Stomach smooth muscle (tissue), 2 donors: ENCODE results near the gene NKX6-2.

Experiments used
- H3K27ac ChIP-seq: one replicate; pipeline ENCODE4 v1.7.0; 2013; ENCODE audit warnings: mild to moderate bottlenecking, low read length, inconsistent platforms
- H3K27me3 ChIP-seq, 2 donors: one replicate each; pipeline ENCODE4 v1.7.0; 2013; ENCODE audit warnings: low read length in 2 of 2; ENCODE audit not compliant: insufficient read depth in 2 of 2, control insufficient read depth in 1 of 2
- H3K36me3 ChIP-seq, 2 donors: one replicate each; pipeline ENCODE4 v1.7.0; 2013; ENCODE audit warnings: low read length in 2 of 2; ENCODE audit not compliant: control insufficient read depth in 2 of 2, insufficient read depth in 2 of 2
- H3K4me1 ChIP-seq: one replicate; pipeline ENCODE4 v1.7.0; 2013; ENCODE audit warnings: low read length; ENCODE audit not compliant: control insufficient read depth, insufficient read depth
- H3K4me3 ChIP-seq, 2 donors: one replicate each; pipeline ENCODE4 v1.7.0; 2013; ENCODE audit warnings: low read length in 2 of 2
- H3K9ac ChIP-seq, 2 donors: one replicate each; pipeline ENCODE4 v1.7.0; 2013; ENCODE audit warnings: low read length in 2 of 2, mild to moderate bottlenecking in 1 of 2
- H3K9me3 ChIP-seq, 2 donors: one replicate each; pipeline ENCODE4 v1.7.0; 2013; ENCODE audit warnings: low read length in 2 of 2; ENCODE audit not compliant: control insufficient read depth in 2 of 2
- donor health status: healthy.
- donor health status: Pancreatic carcinoma.

Gene NKX6-2

DNA sequence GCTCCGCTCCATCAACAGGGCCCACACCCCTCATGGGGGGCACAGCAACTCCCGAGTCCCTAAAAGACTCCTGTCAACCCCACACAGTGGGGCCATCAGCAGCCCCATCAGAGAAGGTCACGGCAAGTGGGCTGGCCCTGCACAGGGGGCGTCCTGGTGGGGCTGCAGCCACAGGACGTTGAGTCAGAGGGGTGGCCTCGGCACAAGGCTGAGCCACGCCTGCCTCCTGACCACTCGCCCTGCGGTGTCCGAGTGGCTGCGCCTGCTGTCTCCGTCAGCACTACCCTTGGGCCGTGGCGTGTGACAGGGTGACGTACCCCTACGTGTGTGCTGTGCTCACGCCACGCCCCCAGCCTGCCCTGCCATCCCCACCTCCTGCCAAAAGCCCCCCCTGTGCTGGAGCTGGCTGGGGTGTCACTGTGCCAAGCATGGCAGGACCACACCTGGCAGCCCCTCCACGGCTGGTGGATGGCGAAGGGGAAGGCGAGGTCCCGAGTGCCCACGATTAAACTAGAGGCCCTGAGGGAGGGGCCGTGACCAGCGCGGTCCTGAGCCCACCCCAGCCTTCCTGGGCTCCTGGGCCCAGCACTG, 26.0 kb upstream of the NKX6-2 start:
- Histone ChIP-seq H3K9ac (no peak overlapping the region), H3K27me3 (peaks cover 8 to 12% of the 10 kb centered on the region in 2 donors), H3K4me3 (no peak overlapping the region), H3K9me3 (no peaks in the 10 kb centered on the region), H3K4me1 (no peaks in the 10 kb centered on the region), H3K27ac (no peak overlapping the region), H3K36me3 (no peaks in the 10 kb centered on the region)

DNA sequence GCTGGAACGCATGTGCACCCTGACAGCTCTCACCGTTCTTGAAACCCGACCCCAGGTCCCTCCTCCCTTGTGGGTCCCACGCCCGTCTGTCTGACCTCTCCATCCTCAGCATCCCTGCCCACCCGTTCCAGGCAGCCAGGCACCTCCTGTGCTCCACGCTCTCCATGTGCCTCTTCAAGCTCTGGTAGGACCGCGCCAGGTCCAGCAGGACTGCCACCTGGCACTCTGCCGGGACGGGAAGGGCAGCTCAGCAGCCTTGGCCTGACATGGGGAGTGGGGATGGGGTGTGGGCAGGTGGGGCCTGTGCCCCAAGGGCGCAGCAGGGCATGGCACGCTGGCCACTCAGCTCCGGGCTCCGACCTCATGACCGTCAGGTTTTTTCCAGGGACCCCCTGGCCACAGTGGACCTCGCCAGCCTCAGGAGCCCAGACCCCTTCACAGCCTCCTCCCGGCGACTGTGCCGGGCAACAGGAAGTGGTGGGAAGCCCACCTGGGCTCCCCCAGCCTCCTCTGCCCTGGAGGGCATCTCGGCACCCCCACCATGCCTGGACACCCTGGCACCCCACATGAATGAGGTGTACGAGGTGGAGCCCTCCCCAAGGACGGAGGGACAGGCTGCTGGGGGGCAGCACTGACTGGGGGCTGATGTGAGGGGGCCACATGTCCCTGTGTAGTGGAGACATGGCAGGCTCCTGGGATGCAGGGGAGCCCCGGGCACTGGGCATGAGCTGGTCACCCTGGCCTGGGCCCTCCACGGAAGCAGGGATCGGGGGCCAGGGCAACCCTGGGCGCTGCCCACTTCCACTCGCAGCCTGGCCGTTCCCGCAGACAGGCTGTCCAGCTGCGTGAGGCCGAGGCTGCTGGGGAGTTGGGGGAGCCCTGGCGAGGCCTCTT, 25.1 kb upstream of the NKX6-2 start:
- Histone ChIP-seq H3K4me3 (no peak overlapping the region), H3K27me3 (peaks cover 6 to 7% of the 10 kb centered on the region in 2 donors), H3K27ac (no peak overlapping the region)

GRCh38 chr10:132810141-132810806, 24.3 kb upstream of the NKX6-2 start:
- H3K4me3 ChIP-seq = no peak overlapping the region
- H3K4me1 ChIP-seq = no peaks in the 10 kb centered on the region
- H3K27me3 ChIP-seq = peaks cover 6 to 7% of the 10 kb centered on the region in 2 donors
- H3K9me3 ChIP-seq = no peaks in the 10 kb centered on the region
- H3K9ac ChIP-seq = no peak overlapping the region
- no peak overlapping the region for H3K27ac ChIP-seq
- no peaks in the 10 kb centered on the region for H3K36me3 ChIP-seq

More for the DNA sequence above, 25.1 kb upstream of the NKX6-2 start:
- Histone ChIP-seq H3K9me3 (no peaks in the 10 kb centered on the region), H3K4me1 (no peaks in the 10 kb centered on the region), H3K9ac (no peak overlapping the region), H3K36me3 (no peaks in the 10 kb centered on the region)

GRCh38 chr10:132809232-132810140, 23.5 kb upstream of the NKX6-2 start:
- Histone ChIP-seq H3K9ac (no peak overlapping the region), H3K27ac (no peak overlapping the region), H3K36me3 (no peaks in the 10 kb centered on the region), H3K4me3 (no peak overlapping the region), H3K9me3 (no peaks in the 10 kb centered on the region), H3K27me3 (peaks cover 6 to 7% of the 10 kb centered on the region in 2 donors), H3K4me1 (no peaks in the 10 kb centered on the region)

DNA sequence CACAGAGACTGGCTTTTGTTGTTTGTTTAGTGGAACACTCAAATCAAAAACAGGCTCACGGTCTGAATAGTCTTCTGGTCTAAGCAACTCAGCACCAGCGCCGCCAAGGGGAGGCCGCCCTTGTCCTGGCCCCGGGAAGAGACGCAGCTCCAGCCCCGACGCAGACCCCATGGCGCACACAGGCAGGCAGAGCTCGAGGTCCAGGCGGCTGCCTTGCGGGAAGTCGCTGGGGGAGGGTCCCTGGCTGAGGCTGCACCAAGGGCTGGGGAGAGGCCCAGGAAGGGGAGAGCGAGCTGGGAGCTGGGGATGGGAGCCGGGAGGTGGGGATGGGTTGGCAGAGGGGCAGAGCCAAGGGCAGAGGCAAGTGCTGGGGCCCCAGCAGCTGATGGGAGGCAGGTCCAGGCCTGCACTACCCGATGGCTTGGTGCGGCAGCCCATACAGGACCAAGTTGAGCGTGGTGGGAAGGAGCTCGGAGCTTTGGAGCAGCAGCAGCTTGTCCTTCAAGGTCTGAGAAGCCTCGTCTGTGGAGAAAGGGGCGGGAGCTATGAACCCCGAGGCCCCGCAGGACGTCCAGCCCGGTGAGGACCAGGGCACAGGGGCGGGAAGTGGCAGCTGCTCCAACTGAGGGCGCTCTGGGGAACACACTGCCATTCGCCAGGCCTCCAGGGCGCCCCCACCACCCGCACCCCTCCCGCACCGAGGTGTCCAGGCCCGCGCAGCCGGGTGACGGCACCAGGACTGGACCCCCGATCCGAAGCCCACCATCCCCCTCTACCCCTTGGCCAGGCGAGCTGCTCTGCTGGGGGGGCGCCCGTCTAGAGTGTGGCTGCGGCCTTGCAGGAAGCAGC, 22.7 kb upstream of the NKX6-2 start:
- H3K4me1 ChIP-seq = no peaks in the 10 kb centered on the region
- no peak overlapping the region for H3K27ac ChIP-seq
- no peak overlapping the region for H3K4me3 ChIP-seq
- no peaks in the 10 kb centered on the region for H3K9me3 ChIP-seq
- H3K36me3 ChIP-seq = no peaks in the 10 kb centered on the region
- peaks cover under 1 to 4% of the 10 kb centered on the region in 2 donors for H3K27me3 ChIP-seq
- no peak overlapping the region for H3K9ac ChIP-seq

DNA sequence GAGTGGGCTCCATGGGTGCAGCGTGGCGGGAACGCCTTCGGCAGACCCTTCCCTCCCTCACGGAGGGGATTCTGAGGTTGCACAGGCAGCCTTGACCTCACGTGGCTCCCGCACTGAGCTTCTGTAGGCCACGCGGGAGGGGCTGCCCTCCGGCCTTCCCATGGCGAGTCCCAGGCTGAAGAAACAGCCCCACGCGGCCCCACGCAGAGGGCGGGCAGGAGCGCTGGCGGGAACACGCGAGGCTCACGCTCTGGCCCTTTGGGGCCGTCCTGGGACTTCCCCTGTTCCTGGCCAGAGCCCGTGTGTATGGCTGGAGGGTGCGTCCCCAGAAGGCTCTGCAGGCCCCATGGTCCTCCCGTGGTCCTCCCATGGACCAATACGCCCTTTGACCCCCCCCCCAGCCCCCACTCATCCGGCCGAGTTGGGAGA, 21.7 kb upstream of the NKX6-2 start:
- no peak overlapping the region for H3K4me3 ChIP-seq
- no peak overlapping the region for H3K27ac ChIP-seq
- no peak overlapping the region for H3K9ac ChIP-seq
- H3K27me3 ChIP-seq = peaks cover 0 to 4% of the 10 kb centered on the region in 2 donors
- H3K36me3 ChIP-seq = no peaks in the 10 kb centered on the region
- H3K4me1 ChIP-seq = no peaks in the 10 kb centered on the region
- no peaks in the 10 kb centered on the region for H3K9me3 ChIP-seq

- Histone ChIP-seq H3K27me3 (no peaks in the 10 kb centered on the region), H3K9ac (no peak overlapping the region), H3K4me1 (no peaks in the 10 kb centered on the region), H3K9me3 (peaks cover 0 to 6% of the 10 kb centered on the region in 2 donors), H3K4me3 (no peak overlapping the region), H3K27ac (no peak overlapping the region), H3K36me3 (no peaks in the 10 kb centered on the region)
Measured at GRCh38 chr10:132806561-132807003, 20.6 kb upstream of the NKX6-2 start.

DNA sequence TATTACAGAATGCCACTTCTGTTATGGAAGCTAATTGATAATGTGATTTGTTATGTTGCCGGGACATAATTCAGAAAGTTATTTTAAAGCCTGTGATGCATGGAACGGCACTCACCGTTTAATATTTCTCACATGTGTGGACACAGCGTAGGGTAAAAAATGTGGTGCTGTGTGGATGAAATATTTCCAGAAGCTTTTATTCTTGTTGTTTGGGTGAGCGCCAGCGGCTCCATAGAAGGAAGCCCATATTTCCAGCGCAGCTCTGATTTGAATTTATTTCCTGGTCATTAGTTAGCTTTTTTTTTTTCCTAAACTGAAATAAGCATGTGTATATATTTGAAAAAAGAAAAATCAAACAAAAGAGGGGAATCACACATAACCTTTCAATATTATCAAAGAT, 20.2 kb upstream of the NKX6-2 start:
- no peaks in the 10 kb centered on the region for H3K27me3 ChIP-seq
- no peak overlapping the region for H3K9ac ChIP-seq
- H3K9me3 ChIP-seq = peaks cover 0 to 8% of the 10 kb centered on the region in 2 donors
- no peaks in the 10 kb centered on the region for H3K4me1 ChIP-seq
- H3K36me3 ChIP-seq = no peaks in the 10 kb centered on the region
- H3K4me3 ChIP-seq = no peak overlapping the region
- no peak overlapping the region for H3K27ac ChIP-seq

DNA sequence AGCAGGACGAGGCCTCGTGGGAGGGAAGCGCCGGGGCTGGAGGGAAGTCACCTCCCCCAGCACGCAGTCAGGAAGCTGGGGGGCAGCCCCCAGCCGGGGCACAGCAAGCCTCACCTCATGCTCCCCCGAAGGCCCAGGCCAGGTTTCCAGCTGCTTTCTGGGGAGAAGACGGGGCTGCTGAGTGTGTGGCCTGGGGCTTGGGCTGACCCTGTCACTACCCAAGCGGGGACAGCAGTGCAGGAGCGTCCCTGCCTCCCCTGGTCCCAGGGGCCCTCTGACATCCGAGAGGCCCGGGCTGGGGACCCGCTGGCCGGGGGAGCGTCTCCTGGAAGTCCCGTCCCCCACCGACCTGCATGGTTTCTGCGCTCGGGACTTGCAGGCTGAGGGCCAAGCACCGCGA, 19.7 kb upstream of the NKX6-2 start:
- Histone ChIP-seq H3K27me3 (no peaks in the 10 kb centered on the region), H3K9ac (no peak overlapping the region), H3K36me3 (no peaks in the 10 kb centered on the region), H3K9me3 (peaks cover 0 to 8% of the 10 kb centered on the region in 2 donors), H3K4me3 (no peak overlapping the region), H3K4me1 (no peaks in the 10 kb centered on the region), H3K27ac (no peak overlapping the region)
